Glutamatergic neuron (in vitro differentiated cells): ENCODE data around the gene SLC6A19. TPM values are rescaled to one million over a fixed set of nuclear protein-coding genes. Genes with fewer than 3 reads are reported as not detected.

Source experiments
- DNase-seq: peaks from one replicate; pipeline ENCODE4 v3.0.0; 2022
- H3K27ac Mint-ChIP-seq: one replicate; pipeline ENCODE4 v1.8.0; 2020; ENCODE audit warnings: mild to moderate bottlenecking, mixed read lengths, inconsistent platforms; ENCODE audit not compliant: unreplicated experiment
- H3K27me3 Mint-ChIP-seq: one replicate; pipeline ENCODE4 v1.8.0; 2020; ENCODE audit warnings: mild to moderate bottlenecking, moderate library complexity, mixed read lengths, inconsistent platforms; ENCODE audit not compliant: unreplicated experiment
- H3K36me3 Mint-ChIP-seq: one replicate; pipeline ENCODE4 v1.8.0; 2020; ENCODE audit warnings: mild to moderate bottlenecking, mixed read lengths, inconsistent platforms; ENCODE audit not compliant: unreplicated experiment
- H3K4me1 Mint-ChIP-seq: one replicate; pipeline ENCODE4 v1.8.0; 2020; ENCODE audit warnings: mild to moderate bottlenecking, low read depth, mixed read lengths, inconsistent platforms; ENCODE audit not compliant: unreplicated experiment
- H3K4me3 Mint-ChIP-seq: one replicate; pipeline ENCODE4 v1.8.0; 2020; ENCODE audit warnings: mild to moderate bottlenecking, mixed read lengths, inconsistent platforms; ENCODE audit not compliant: unreplicated experiment
- H3K9me3 Mint-ChIP-seq: one replicate; pipeline ENCODE4 v1.8.0; 2020; ENCODE audit warnings: mild to moderate bottlenecking, moderate library complexity, mixed read lengths, inconsistent platforms; ENCODE audit not compliant: unreplicated experiment
- total RNA-seq: library from RNA; stranded (reverse); fragmentation: NEBNext Ultra II Directional; extraction: Animal tissue kit (Norgen Biotek cat#: 25700); gene quantifications from one replicate; pipeline ENCODE4 v1.2.1, GENCODE V29; 2021; ENCODE audit not compliant: unreplicated experiment
- TF ChIP-seq, protein P1 (sequence below): fragments of 200-600 bp; sonication (generic); IDR thresholded peaks from one replicate; pipeline ENCODE4 v1.5.0; 2021; ENCODE audit not compliant: partially characterized antibody, unreplicated experiment

The SLC6A19 gene
- total RNA-seq, 1 donor from 2014 or later, result not detected

DNA sequence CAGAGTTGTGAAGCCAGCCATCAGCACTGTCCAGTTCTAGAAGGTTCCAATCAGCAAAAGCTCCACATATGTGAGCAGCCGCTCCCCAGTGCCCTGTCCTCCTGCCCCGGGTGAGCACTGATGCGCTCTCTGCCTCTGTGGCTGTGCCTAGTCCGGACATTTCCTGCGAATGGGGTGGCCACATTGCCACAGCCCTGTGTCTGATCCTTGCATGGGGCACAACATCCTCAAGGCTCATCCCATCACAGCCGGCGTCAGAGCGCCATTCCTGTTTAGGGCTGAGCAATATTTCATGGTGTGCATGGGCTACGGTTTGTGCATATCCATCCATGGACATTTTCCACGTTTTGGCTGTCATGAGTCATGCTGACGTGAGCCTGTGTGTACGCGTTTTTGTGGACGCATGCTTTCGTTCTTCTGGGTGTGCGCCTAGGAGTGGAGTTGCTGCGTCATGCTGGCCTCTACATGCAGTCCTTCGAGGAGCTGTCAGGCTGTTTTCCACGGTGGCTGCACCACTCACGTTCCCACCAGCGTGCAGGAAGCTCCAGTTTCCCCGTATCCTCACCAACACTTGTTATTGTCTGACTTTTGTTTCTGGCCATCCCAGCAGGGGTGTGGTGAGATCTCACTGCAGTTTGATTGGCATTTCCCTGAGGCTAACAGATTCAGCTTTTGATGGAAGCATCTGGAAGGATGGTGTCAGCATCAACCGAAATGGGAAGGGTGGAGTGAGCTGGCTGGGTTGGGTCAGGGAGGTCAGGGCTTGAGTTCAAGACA, 14.1 kb downstream of the SLC6A19 start:
- Mint-ChIP-seq H3K36me3 (peaks cover 4% of the 10 kb centered on the region), H3K4me3 (no peak overlapping the region), H3K27ac (no peak overlapping the region), H3K9me3 (peaks cover 6% of the 10 kb centered on the region), H3K4me1 (no peaks in the 10 kb centered on the region), H3K27me3 (peaks cover 11% of the 10 kb centered on the region)
- peak; percentile 5 for DNase-seq
- TF ChIP-seq, protein P1, sequence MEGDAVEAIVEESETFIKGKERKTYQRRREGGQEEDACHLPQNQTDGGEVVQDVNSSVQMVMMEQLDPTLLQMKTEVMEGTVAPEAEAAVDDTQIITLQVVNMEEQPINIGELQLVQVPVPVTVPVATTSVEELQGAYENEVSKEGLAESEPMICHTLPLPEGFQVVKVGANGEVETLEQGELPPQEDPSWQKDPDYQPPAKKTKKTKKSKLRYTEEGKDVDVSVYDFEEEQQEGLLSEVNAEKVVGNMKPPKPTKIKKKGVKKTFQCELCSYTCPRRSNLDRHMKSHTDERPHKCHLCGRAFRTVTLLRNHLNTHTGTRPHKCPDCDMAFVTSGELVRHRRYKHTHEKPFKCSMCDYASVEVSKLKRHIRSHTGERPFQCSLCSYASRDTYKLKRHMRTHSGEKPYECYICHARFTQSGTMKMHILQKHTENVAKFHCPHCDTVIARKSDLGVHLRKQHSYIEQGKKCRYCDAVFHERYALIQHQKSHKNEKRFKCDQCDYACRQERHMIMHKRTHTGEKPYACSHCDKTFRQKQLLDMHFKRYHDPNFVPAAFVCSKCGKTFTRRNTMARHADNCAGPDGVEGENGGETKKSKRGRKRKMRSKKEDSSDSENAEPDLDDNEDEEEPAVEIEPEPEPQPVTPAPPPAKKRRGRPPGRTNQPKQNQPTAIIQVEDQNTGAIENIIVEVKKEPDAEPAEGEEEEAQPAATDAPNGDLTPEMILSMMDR, result no peak

DNA sequence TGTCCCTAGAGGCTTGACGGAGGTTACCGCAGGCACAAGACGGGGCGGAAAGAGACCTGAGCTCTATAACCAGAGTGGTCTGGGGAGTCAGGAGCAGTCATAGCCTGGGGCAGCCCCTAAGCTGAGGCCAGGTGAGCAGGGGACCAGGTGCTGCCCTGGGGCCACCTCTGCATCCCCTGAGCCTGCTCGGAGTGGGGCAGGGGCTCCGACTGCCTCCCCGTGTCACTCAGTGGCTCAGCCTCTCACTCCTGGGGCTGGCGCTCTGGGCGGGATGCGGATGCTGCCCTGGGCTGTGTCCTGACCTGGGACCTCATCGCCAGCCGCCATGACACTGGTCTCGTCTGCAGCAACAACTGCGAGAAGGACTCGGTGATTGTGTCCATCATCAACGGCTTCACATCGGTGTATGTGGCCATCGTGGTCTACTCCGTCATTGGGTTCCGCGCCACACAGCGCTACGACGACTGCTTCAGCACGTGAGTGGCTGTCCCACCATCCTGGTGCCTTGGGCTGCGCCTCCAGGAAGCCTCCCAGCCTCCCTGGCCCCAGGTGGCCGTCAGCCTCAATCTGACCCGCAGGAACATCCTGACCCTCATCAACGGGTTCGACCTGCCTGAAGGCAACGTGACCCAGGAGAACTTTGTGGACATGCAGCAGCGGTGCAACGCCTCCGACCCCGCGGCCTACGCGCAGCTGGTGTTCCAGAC, 15.0 kb downstream of the SLC6A19 start:
- Mint-ChIP-seq H3K27ac (no peak overlapping the region), H3K27me3 (peaks cover 13% of the 10 kb centered on the region), H3K9me3 (peaks cover 6% of the 10 kb centered on the region), H3K4me3 (no peak overlapping the region), H3K4me1 (no peaks in the 10 kb centered on the region), H3K36me3 (peaks cover 4% of the 10 kb centered on the region)
- TF ChIP-seq, protein P1, result no peak
- DNase-seq, result peak; percentile 8

DNA sequence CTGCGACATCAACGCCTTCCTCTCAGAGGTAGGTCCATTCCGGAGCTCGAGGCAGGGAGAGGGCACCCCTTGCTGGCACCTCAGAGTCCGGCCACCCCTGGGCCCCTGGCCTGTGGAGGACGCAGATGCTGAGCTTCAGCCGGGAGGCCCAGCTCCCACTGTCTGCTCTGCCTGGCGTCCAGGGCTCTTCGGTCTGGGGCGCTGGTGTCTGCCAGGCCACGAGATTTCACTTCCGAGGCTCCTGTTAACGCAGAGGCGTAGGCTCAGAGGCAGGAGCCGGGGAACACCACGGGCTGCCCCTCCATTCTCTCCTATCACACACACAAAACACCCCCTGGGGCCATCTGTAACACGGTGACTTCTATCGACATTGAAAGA, 15.5 kb downstream of the SLC6A19 start:
- Mint-ChIP-seq H3K36me3 (peaks cover 4% of the 10 kb centered on the region), H3K27me3 (peaks cover 13% of the 10 kb centered on the region), H3K4me3 (no peak overlapping the region), H3K4me1 (no peaks in the 10 kb centered on the region), H3K9me3 (peaks cover 6% of the 10 kb centered on the region), H3K27ac (no peak overlapping the region)
- TF ChIP-seq, protein P1, result no peak
- DNase-seq, result peak; percentile 7

DNA sequence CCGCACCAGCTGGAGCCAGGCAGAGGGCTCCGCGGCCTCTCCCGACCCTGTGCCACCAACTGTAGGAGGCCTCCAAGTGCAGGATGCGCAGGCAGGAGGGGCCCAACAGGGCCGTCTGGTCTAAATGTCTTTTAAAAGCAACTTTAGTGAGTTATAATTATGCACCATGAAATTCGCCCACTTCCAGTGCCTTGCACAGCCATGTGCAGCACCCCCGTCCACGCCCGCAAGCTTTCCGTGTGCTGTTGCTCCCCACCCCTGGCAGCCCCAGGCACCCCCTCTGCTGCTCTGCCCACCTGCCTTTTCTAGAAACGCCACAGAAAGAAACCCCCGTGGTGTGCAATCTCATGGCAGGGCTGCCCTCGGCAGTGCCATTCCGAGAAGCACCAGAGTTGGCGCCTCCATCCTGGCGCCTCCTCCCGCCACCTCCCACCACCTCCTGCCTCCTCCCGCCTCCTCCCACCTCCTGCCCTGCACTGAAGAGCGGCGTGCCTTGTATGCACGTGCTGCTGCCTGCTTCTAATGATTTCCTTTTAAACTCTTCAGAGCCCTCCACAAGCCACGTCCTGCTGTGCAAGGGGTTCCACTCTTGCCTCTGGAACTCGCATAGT, 16.3 kb downstream of the SLC6A19 start:
- peaks cover 4% of the 10 kb centered on the region for H3K36me3 Mint-ChIP-seq
- peaks cover 12% of the 10 kb centered on the region for H3K27me3 Mint-ChIP-seq
- H3K9me3 Mint-ChIP-seq, result peaks cover 3% of the 10 kb centered on the region
- no peaks in the 10 kb centered on the region for H3K4me1 Mint-ChIP-seq
- TF ChIP-seq, protein P1, result no peak
- no peak overlapping the region for H3K27ac Mint-ChIP-seq
- no peak overlapping the region for H3K4me3 Mint-ChIP-seq
- DNase-seq, result peak; percentile 4
